ENCODE measurements around the gene SLC1A7. TPM values are rescaled to one million over a fixed set of nuclear protein-coding genes. Genes with fewer than 3 reads are reported as not detected.

SLC1A7 gene
- not detected in 2 replicates for total RNA-seq

DNA sequence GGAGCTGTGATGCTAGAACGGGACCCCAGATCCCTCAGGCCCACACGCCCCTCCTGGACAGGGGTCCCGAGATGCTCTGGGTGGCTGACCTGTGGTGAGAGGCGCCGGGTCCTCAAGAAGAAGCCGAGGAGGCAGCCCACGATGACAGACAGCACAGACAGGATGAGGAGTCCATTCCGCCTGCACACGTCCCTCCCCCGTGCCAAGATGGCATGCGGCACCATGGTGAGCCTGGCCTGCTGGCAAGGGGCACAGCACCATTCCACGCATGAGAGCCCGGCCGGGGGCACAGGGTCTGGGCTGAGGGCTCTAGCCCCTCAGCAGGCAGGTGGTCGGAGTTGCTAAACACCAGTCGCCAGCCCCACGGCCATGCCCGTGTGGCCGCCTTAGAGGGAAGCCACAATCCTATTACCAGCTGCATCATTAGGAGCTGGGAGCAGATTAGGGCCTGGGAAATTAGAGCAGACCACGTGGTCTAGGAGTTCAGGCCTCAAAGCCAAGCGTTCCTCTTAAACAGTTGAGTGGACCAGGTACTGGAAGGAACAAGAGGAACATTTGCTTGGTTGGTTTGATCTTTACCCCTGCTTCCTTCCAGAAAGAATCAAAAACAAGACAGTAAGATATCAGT is at the start of gene SLC1A7:
SLC1A7 (minus strand) TSS at position 413 of the 628 bp plus-strand sequence; CDS start at position 224, 189 bp downstream.

DNA sequence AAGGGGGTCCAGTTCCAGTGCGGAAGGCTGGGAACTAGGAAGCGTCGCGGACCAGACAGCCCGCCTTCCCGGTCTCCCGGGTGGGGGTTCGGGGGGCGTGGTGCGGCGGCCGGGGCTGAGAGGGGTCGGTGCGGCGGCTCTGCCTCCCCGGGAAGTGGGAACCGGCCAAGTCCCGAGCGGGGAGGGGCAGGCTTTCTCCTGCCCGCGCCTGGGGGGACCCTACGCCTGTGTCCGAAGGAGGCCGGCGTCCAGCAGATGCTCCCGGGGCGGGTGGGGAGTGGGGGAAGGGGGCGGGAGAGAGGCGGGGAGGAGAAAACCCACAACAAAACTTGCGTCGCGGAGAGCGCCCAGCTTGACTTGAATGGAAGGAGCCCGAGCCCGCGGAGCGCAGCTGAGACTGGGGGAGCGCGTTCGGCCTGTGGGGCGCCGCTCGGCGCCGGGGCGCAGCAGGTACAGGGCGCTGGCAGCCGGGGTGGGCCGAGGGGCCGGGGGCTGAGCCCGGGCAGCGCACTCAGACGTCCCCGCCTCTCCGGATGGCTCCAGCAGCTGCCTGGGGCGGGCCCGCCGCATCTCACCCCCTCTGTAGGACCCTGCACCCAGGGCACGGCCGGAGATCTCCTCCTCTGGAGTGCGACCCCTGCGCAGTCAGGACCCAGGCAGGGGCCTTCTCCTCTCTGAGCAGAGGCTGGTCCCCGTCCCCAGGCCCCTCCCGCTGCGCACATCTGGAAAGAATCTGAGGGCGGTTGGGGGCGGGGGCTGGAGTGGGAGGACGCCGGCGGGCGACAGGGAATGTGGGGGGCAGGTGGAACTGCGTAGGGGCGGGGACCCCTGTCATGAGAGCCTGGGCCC is 80.4 kb downstream of the SLC1A7 start, which contains the start of gene PODN:
PODN (plus strand) TSS at position 355 of the 849 bp plus-strand sequence. CDS start 7,643 bp downstream, outside the sequence.

Other genes starting within 250 kb of the SLC1A7 start
- gene ECHDC2, start 220.9 kb downstream of the SLC1A7 start, total RNA-seq: 17.6 and 30.5 TPM in 2 replicates
- 88.2 and 95.5 TPM in 2 replicates for gene SCP2, start 215.4 kb downstream of the SLC1A7 start, total RNA-seq
- 0.48 TPM in 1 of 2 replicates, not detected in the other for gene PODN, start 80.4 kb downstream of the SLC1A7 start, total RNA-seq
- gene CPT2, start 54.2 kb upstream of the SLC1A7 start, total RNA-seq: 8.2 and 15.1 TPM in 2 replicates
- gene CZIB, start 78.0 kb upstream of the SLC1A7 start, total RNA-seq: 36.0 and 36.9 TPM in 2 replicates
- 21.1 and 28.7 TPM in 2 replicates for gene MAGOH, start 95.9 kb upstream of the SLC1A7 start, total RNA-seq
- 16.2 and 16.9 TPM in 2 replicates for gene LRP8, start 185.4 kb upstream of the SLC1A7 start, total RNA-seq

Data from tracheal epithelial cell (primary cell).